Measurements from ENCODE around the gene SLC31A2. TPM values are rescaled to one million over a fixed set of nuclear protein-coding genes. Genes with fewer than 3 reads are reported as not detected.
"Not testable (repeated sequence)": the region's sequence is repeated elsewhere in the genome, so short reads cannot be mapped to it uniquely, and the experiment has no call there.

Gene SLC31A2
- polyA plus RNA-seq, 4 donors = 10.5 to 41.6 (median 19.5) TPM

- H3K9me3 ChIP-seq (ENCODE audit: control insufficient read depth in 2 of 2, insufficient read depth in 1 of 2, low read depth in 1 of 2, low read length in 1 of 2) = no peaks in the 10 kb centered on the region
- no peak overlapping the region for H3K27ac ChIP-seq (ENCODE audit: low read depth in 1 of 3, low read length in 2 of 3)
- DNase-seq (no peak), FAIRE-seq (no peak)
- H3K4me3 ChIP-seq (ENCODE audit: low read depth in 1 of 3, low read length in 3 of 3) = no peak overlapping the region
- peaks cover 0 to 3% (median 0%) of the 10 kb centered on the region in 3 donors for H3K4me1 ChIP-seq (ENCODE audit: control insufficient read depth in 3 of 3, insufficient read depth in 2 of 3, low read depth in 1 of 3, low read length in 2 of 3)
- peaks cover 0 to 11% (median 0%) of the 10 kb centered on the region in 3 donors for H3K27me3 ChIP-seq (ENCODE audit: control insufficient read depth in 3 of 3, insufficient read depth in 3 of 3, low read length in 3 of 3)
- WGBS, 3 donors = 88 to 95% (median 94%) methylated on average over 6 of the region's 6 CpGs
- H3K36me3 ChIP-seq (ENCODE audit: control insufficient read depth in 3 of 3, insufficient read depth in 2 of 3, low read depth in 1 of 3, low read length in 3 of 3) = no peaks in the 10 kb centered on the region
These were observed 2.5 kb upstream of the SLC31A2 start for GRCh38 chr9:113148372-113148705.

DNA sequence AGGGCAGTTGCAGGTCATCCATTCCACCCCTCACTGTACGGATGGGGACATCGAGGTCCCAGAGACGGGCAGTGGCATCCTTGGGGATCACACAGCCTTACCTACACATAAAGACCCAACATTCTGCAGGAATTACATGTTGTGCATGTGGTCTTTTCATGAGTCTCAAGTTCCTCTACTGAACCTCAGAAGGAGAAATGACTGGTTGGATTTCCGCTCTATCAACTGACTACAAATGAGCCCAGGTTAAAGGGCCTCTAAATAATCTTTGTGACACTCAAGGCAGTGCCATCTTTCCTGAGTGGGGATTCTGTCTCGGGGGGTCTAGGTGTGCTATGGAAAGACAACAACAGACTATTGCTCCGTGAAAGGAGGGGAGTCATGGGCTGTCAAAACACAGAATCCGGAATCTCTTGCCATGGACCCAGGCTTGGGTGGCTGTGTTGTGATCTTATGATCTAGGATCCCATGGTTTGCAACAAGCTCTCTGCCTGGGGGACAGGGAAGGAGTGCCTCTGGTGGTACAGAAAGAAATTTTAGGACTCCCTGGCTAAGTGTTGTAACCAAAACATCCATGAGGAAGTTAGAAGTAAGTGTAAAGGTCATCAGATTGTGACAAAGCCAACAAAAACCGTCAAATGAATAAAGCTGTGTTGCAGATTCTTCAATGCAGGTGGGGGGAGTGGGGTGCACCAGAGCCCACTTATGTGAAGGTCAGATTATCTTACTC is 1.9 kb upstream of the SLC31A2 start:
- Histone ChIP-seq H3K27ac (ENCODE audit: low read depth in 1 of 3, low read length in 2 of 3) (peak overlapping the region in 1 of 3 donors; percentile 11), H3K27me3 (ENCODE audit: control insufficient read depth in 3 of 3, insufficient read depth in 3 of 3, low read length in 3 of 3) (peaks cover 0 to 10% (median 0%) of the 10 kb centered on the region in 3 donors), H3K4me1 (ENCODE audit: control insufficient read depth in 3 of 3, insufficient read depth in 2 of 3, low read depth in 1 of 3, low read length in 2 of 3) (peaks cover 0 to 3% (median 0%) of the 10 kb centered on the region in 3 donors), H3K4me3 (ENCODE audit: low read depth in 1 of 3, low read length in 3 of 3) (no peak overlapping the region), H3K9me3 (ENCODE audit: control insufficient read depth in 2 of 2, insufficient read depth in 1 of 2, low read depth in 1 of 2, low read length in 1 of 2) (no peaks in the 10 kb centered on the region), H3K36me3 (ENCODE audit: control insufficient read depth in 3 of 3, insufficient read depth in 2 of 3, low read depth in 1 of 3, low read length in 3 of 3) (no peaks in the 10 kb centered on the region)
- no peak for DNase-seq
- WGBS, 3 donors = 82 to 87% (median 86%) methylated on average over 8 of the region's 8 CpGs
- no peak for FAIRE-seq

DNA sequence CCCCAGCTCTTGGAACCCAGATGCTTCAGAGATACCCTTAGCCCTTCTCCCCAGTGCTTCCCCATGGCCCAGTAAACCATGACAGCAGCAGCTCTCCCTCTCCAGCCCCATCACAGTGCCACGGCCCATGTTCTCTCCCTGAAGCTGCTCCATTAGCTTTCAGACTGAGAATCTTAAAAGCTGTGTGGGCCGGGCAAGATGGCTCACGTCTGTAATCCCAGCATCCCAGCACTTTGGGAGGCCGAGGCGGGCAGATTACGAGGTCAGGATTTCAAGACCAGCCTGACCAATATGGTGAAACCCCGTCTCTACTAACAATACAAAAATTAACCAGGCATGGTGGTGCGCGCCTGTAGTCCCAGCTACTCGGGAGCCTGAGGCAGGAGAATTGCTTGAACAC is 1.2 kb upstream of the SLC31A2 start:
- FAIRE-seq = not testable (repeated sequence)
- peaks cover 0 to 10% (median 0%) of the 10 kb centered on the region in 3 donors for H3K27me3 ChIP-seq (ENCODE audit: control insufficient read depth in 3 of 3, insufficient read depth in 3 of 3, low read length in 3 of 3)
- WGBS, 3 donors = 93 to 95% (median 94%) methylated on average over 10 of the region's 10 CpGs

GRCh38 chr9:113151696-113152630 is 1.2 kb downstream of the SLC31A2 start:
- peak in 1 of 2 donors; percentile 59 for DNase-seq
- Histone ChIP-seq H3K27ac (ENCODE audit: low read depth in 1 of 3, low read length in 2 of 3) (peak overlapping the region in 2 of 3 donors; percentile 23 to 75), H3K27me3 (ENCODE audit: control insufficient read depth in 3 of 3, insufficient read depth in 3 of 3, low read length in 3 of 3) (no peaks in the 10 kb centered on the region), H3K9me3 (ENCODE audit: control insufficient read depth in 2 of 2, insufficient read depth in 1 of 2, low read depth in 1 of 2, low read length in 1 of 2) (no peaks in the 10 kb centered on the region), H3K4me3 (ENCODE audit: low read depth in 1 of 3, low read length in 3 of 3) (peak overlapping the region in 2 of 3 donors; percentile 85 to 93), H3K36me3 (ENCODE audit: control insufficient read depth in 3 of 3, insufficient read depth in 2 of 3, low read depth in 1 of 3, low read length in 3 of 3) (no peaks in the 10 kb centered on the region), H3K4me1 (ENCODE audit: control insufficient read depth in 3 of 3, insufficient read depth in 2 of 3, low read depth in 1 of 3, low read length in 2 of 3) (peaks cover 0 to 3% (median 0%) of the 10 kb centered on the region in 3 donors)
- no peak for FAIRE-seq
- 36 to 61% (median 59%) methylated on average over 11 of the region's 11 CpGs for WGBS, 3 donors

More for the DNA sequence above, 1.2 kb upstream of the SLC31A2 start:
- not testable (repeated sequence) for H3K9me3 ChIP-seq (ENCODE audit: control insufficient read depth in 2 of 2, insufficient read depth in 1 of 2, low read depth in 1 of 2, low read length in 1 of 2); H3K36me3 ChIP-seq (ENCODE audit: control insufficient read depth in 3 of 3, insufficient read depth in 2 of 3, low read depth in 1 of 3, low read length in 3 of 3); H3K4me3 ChIP-seq (ENCODE audit: low read depth in 1 of 3, low read length in 3 of 3); H3K4me1 ChIP-seq (ENCODE audit: control insufficient read depth in 3 of 3, insufficient read depth in 2 of 3, low read depth in 1 of 3, low read length in 2 of 3); DNase-seq
- H3K27ac ChIP-seq (ENCODE audit: low read depth in 1 of 3, low read length in 2 of 3) = peak overlapping the region in 1 of 3 donors; percentile 11

DNA sequence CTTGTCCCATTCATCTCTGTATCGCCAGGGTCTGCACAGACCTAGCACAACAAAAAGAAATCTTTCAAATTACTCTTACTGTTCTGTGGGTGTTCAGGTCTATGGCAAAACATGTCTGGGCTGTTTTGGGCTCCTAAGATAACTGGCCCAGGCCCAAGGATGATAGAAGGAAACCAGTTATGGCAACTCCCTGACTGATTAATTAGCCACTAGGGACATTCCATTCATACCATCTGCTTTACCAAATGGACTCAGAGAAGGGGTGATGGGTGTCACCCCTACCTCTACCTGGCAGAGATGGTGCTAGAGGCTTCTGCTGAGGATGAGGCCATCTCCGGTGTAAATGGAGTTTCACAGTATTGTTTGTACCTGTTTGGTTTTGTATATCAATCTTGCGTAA is 1.9 kb downstream of the SLC31A2 start:
- no peaks in the 10 kb centered on the region for H3K27me3 ChIP-seq (ENCODE audit: control insufficient read depth in 3 of 3, insufficient read depth in 3 of 3, low read length in 3 of 3)
- WGBS, 3 donors = 94 to 97% (median 94%) methylated on average over 3 of the region's 3 CpGs
- H3K9me3 ChIP-seq (ENCODE audit: control insufficient read depth in 2 of 2, insufficient read depth in 1 of 2, low read depth in 1 of 2, low read length in 1 of 2) = no peaks in the 10 kb centered on the region
- H3K4me1 ChIP-seq (ENCODE audit: control insufficient read depth in 3 of 3, insufficient read depth in 2 of 3, low read depth in 1 of 3, low read length in 2 of 3) = peaks cover 0 to 3% (median 0%) of the 10 kb centered on the region in 3 donors
- H3K4me3 ChIP-seq (ENCODE audit: low read depth in 1 of 3, low read length in 3 of 3) = peak overlapping the region in 1 of 3 donors; percentile 17
- no peak overlapping the region for H3K27ac ChIP-seq (ENCODE audit: low read depth in 1 of 3, low read length in 2 of 3)
- FAIRE-seq (no peak), DNase-seq (no peak)
- peaks cover 0 to 3% (median 1%) of the 10 kb centered on the region in 3 donors for H3K36me3 ChIP-seq (ENCODE audit: control insufficient read depth in 3 of 3, insufficient read depth in 2 of 3, low read depth in 1 of 3, low read length in 3 of 3)

DNA sequence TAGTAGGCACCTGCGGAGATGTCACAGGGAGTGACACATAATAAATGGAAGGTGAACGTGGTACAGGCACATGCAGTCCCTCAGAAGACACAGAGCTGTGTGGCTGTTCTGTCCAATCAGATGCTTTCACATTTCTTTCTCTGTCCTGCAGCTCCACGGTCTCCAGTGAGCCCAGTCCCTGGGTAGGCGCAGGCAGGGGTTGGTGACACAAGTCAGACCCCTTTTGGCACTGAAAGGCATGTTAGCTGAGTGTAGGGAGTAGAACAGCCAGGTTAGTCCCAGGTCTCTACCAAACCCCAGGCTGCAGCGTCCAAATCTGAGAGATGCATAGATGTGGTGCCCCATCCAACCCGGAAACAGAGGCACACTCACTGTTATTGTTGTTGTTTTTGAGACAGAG is 2.8 kb downstream of the SLC31A2 start:
- WGBS, 3 donors = 81 to 88% (median 85%) methylated on average over 6 of the region's 6 CpGs
- no peak overlapping the region for H3K27ac ChIP-seq (ENCODE audit: low read depth in 1 of 3, low read length in 2 of 3)

GRCh38 chr9:113154471-113154870 is 3.7 kb downstream of the SLC31A2 start:
- Histone ChIP-seq H3K27ac (ENCODE audit: low read depth in 1 of 3, low read length in 2 of 3) (peak overlapping the region in 1 of 3 donors; percentile 26), H3K27me3 (ENCODE audit: control insufficient read depth in 3 of 3, insufficient read depth in 3 of 3, low read length in 3 of 3) (no peaks in the 10 kb centered on the region), H3K4me1 (ENCODE audit: control insufficient read depth in 3 of 3, insufficient read depth in 2 of 3, low read depth in 1 of 3, low read length in 2 of 3) (peaks cover 0 to 3% (median 0%) of the 10 kb centered on the region in 3 donors), H3K36me3 (ENCODE audit: control insufficient read depth in 3 of 3, insufficient read depth in 2 of 3, low read depth in 1 of 3, low read length in 3 of 3) (peaks cover 1 to 12% (median 8%) of the 10 kb centered on the region in 3 donors), H3K4me3 (ENCODE audit: low read depth in 1 of 3, low read length in 3 of 3) (no peak overlapping the region), H3K9me3 (ENCODE audit: control insufficient read depth in 2 of 2, insufficient read depth in 1 of 2, low read depth in 1 of 2, low read length in 1 of 2) (no peaks in the 10 kb centered on the region)
- 82 to 90% (median 86%) methylated on average over 6 of the region's 6 CpGs for WGBS, 3 donors
- no peak for DNase-seq
- no peak for FAIRE-seq

More for the DNA sequence above, 2.8 kb downstream of the SLC31A2 start:
- Histone ChIP-seq H3K4me3 (ENCODE audit: low read depth in 1 of 3, low read length in 3 of 3) (no peak overlapping the region), H3K4me1 (ENCODE audit: control insufficient read depth in 3 of 3, insufficient read depth in 2 of 3, low read depth in 1 of 3, low read length in 2 of 3) (peaks cover 0 to 3% (median 0%) of the 10 kb centered on the region in 3 donors), H3K36me3 (ENCODE audit: control insufficient read depth in 3 of 3, insufficient read depth in 2 of 3, low read depth in 1 of 3, low read length in 3 of 3) (peaks cover 0 to 8% (median 7%) of the 10 kb centered on the region in 3 donors), H3K9me3 (ENCODE audit: control insufficient read depth in 2 of 2, insufficient read depth in 1 of 2, low read depth in 1 of 2, low read length in 1 of 2) (no peaks in the 10 kb centered on the region), H3K27me3 (ENCODE audit: control insufficient read depth in 3 of 3, insufficient read depth in 3 of 3, low read length in 3 of 3) (no peaks in the 10 kb centered on the region)
- FAIRE-seq = no peak
- DNase-seq = no peak

GRCh38 chr9:113154946-113155345 is 4.1 kb downstream of the SLC31A2 start:
- FAIRE-seq = no peak
- H3K27ac ChIP-seq (ENCODE audit: low read depth in 1 of 3, low read length in 2 of 3) = no peak overlapping the region
- peaks cover 3 to 13% (median 11%) of the 10 kb centered on the region in 3 donors for H3K36me3 ChIP-seq (ENCODE audit: control insufficient read depth in 3 of 3, insufficient read depth in 2 of 3, low read depth in 1 of 3, low read length in 3 of 3)
- no peaks in the 10 kb centered on the region for H3K27me3 ChIP-seq (ENCODE audit: control insufficient read depth in 3 of 3, insufficient read depth in 3 of 3, low read length in 3 of 3)
- H3K9me3 ChIP-seq (ENCODE audit: control insufficient read depth in 2 of 2, insufficient read depth in 1 of 2, low read depth in 1 of 2, low read length in 1 of 2) = no peaks in the 10 kb centered on the region
- H3K4me3 ChIP-seq (ENCODE audit: low read depth in 1 of 3, low read length in 3 of 3) = no peak overlapping the region
- DNase-seq = no peak
- peaks cover 0 to 3% (median 0%) of the 10 kb centered on the region in 3 donors for H3K4me1 ChIP-seq (ENCODE audit: control insufficient read depth in 3 of 3, insufficient read depth in 2 of 3, low read depth in 1 of 3, low read length in 2 of 3)
- WGBS, 3 donors = 65 to 81% (median 70%) methylated on average over 2 of the region's 2 CpGs
